HFF-Myc (cell line): ENCODE data around the gene ZNF648.
A peak's percentile ranks its signal among the peaks of the same experiment; 100 is the strongest.

Source experiments
- DNase-seq: peaks from one replicate; pipeline ENCODE4 v3.0.0-alpha.2; 2011; ENCODE audit warnings: low read depth; ENCODE audit errors: extremely low read depth
- H3K4me3 ChIP-seq: replicated peaks from 2 replicates; pipeline ENCODE4 v1.5.1; 2011; ENCODE audit warnings: low read depth, mild to moderate bottlenecking, control low read depth, low read length
- CTCF ChIP-seq: IDR thresholded peaks from 2 replicates; pipeline ENCODE4 v1.5.1; 2012; ENCODE audit warnings: mild to moderate bottlenecking, low read depth, low read length, control low read depth; ENCODE audit errors: missing control alignments

The ZNF648 gene

GRCh38 chr1:182080040-182080439 is 18.5 kb upstream of the ZNF648 start:
- no peak overlapping the region for H3K4me3 ChIP-seq
- TF ChIP-seq CTCF = no peak
- DNase-seq = no peak

- no peak overlapping the region for H3K4me3 ChIP-seq
- TF ChIP-seq CTCF = no peak
- no peak for DNase-seq
These were observed 10.4 kb upstream of the ZNF648 start for GRCh38 chr1:182071924-182072323.

GRCh38 chr1:182069028-182069466 is 7.5 kb upstream of the ZNF648 start:
- H3K4me3 ChIP-seq = no peak overlapping the region
- peak; percentile 80 for TF ChIP-seq CTCF
- DNase-seq = no peak

GRCh38 chr1:182066934-182067333 is 5.4 kb upstream of the ZNF648 start:
- TF ChIP-seq CTCF = no peak
- DNase-seq = no peak
- H3K4me3 ChIP-seq = no peak overlapping the region

GRCh38 chr1:182065126-182065845 is 3.8 kb upstream of the ZNF648 start:
- no peak overlapping the region for H3K4me3 ChIP-seq
- TF ChIP-seq CTCF = no peak
- no peak for DNase-seq

GRCh38 chr1:182064611-182065010 is 3.1 kb upstream of the ZNF648 start:
- TF ChIP-seq CTCF = no peak
- no peak for DNase-seq
- H3K4me3 ChIP-seq = no peak overlapping the region

- no peak for TF ChIP-seq CTCF
- no peak for DNase-seq
- H3K4me3 ChIP-seq = no peak overlapping the region
These were observed 711 bp upstream of the ZNF648 start for GRCh38 chr1:182062223-182062622.
